Prostate gland (tissue), 2 donors: Measurements from ENCODE around the gene OR52D1. TPM values are rescaled to one million over a fixed set of nuclear protein-coding genes. Genes with fewer than 3 reads are reported as not detected.

Source experiments
- DNase-seq: peaks from one replicate; pipeline ENCODE4 v3.0.0-alpha.2; 2019; ENCODE audit warnings: low spot score
- H3K27ac ChIP-seq, 2 donors: fragments of 200-600 bp; sonication (generic); 2 replicates each; pipeline ENCODE4 v1.5.1; 2017 to 2019
- H3K27me3 ChIP-seq: fragments of 200-600 bp; sonication (generic); replicated peaks from 2 replicates; pipeline ENCODE4 v1.5.1; 2019; ENCODE audit not compliant: insufficient read depth
- H3K36me3 ChIP-seq, 2 donors: fragments of 200-600 bp; sonication (generic); 1 replicate in 1 of 2; 2 replicates in 1 of 2; pipeline versions ENCODE4 v1.5.1 to v1.8.1; 2017 to 2019
- H3K4me1 ChIP-seq: fragments of 200-600 bp; sonication (generic); replicated peaks from 2 replicates; pipeline ENCODE4 v1.5.1; 2019
- H3K4me3 ChIP-seq, 2 donors: fragments of 200-600 bp; sonication (generic); 2 replicates each; pipeline ENCODE4 v1.5.1; 2017 to 2019
- H3K9me3 ChIP-seq: fragments of 200-600 bp; sonication (generic); 2 replicates; pipeline ENCODE4 v1.5.1; 2017
- CTCF ChIP-seq, 4 experiments: fragments of 200-600 bp in 2 of 4; fragments of 450-650 bp in 2 of 4; sonication (generic) in 2 of 4; IDR thresholded peaks; 1 replicate in 3 of 4; 2 replicates in 1 of 4; pipeline ENCODE4 v1.5.1; 2016 to 2019; ENCODE audit warnings: antibody characterized with exemption in 4 of 4, mild to moderate bottlenecking in 2 of 4, moderate library complexity in 2 of 4
- POLR2A ChIP-seq: fragments of 450-650 bp; IDR thresholded peaks from one replicate; pipeline ENCODE4 v1.6.1; 2016; ENCODE audit warnings: antibody characterized with exemption, mild to moderate bottlenecking
- POLR2AphosphoS5 ChIP-seq: sonication (generic); formaldehyde crosslinking; IDR thresholded peaks from one replicate; pipeline ENCODE4 v1.6.1; 2017; ENCODE audit warnings: antibody characterized with exemption
- WGBS: methylation state at CpG from one replicate; pipeline ENCODE4 v1.1.5; 2018; 5-methylcytosine and 5-hydroxymethylcytosine counted together
- intact Hi-C: fragments of 100-400 bp; cut with DNase I; formaldehyde crosslinking; loops from one replicate; pipeline ENCODE4 v1.14.2; 2022
- total RNA-seq, 2 donors: library from RNA; depleted of rRNA; stranded (reverse); fragments of >200 nt; gene quantifications; one replicate each; pipeline ENCODE4 v1.1.0, GENCODE V29; 2016

The OR52D1 gene
- total RNA-seq, result not detected

GRCh38 chr11:5488385-5488784 is at the start of gene OR52D1:
TSS of gene OR52D1 (plus strand) at chr11:5488685. CDS start at chr11:5488707, 22 bp downstream.
- H3K4me1 ChIP-seq, result no peaks in the 10 kb centered on the region
- H3K36me3 ChIP-seq, result no peaks in the 10 kb centered on the region
- no peak within 1 kb of the TSS for H3K27ac ChIP-seq
- H3K27me3 ChIP-seq, result no peaks in the 10 kb centered on the region
- H3K9me3 ChIP-seq, result no peaks in the 10 kb centered on the region
- intact Hi-C loops, result no loop called here
- no peak within 1 kb of the TSS for H3K4me3 ChIP-seq
- DNase-seq, result no peak
- TF ChIP-seq CTCF (IDR thresholded peaks at IDR 0.05), result no peak
- TF ChIP-seq POLR2A, result no peak

- TF ChIP-seq POLR2A (no peak), CTCF (IDR thresholded peaks at IDR 0.05) (no peak), POLR2AphosphoS5 (no peak)
- DNase-seq, result no peak
- Histone ChIP-seq H3K36me3 (no peaks in the 10 kb centered on the region), H3K27me3 (no peaks in the 10 kb centered on the region), H3K27ac (no peak within 1 kb of the TSS), H3K9me3 (no peaks in the 10 kb centered on the region), H3K4me3 (no peak within 1 kb of the TSS), H3K4me1 (no peaks in the 10 kb centered on the region)
- WGBS, result 40% methylated on average over 2 of the region's 2 CpGs
- intact Hi-C loops, result no loop called here
Observed at GRCh38 chr11:5441414-5441813, 47.1 kb upstream of the OR52D1 start, which contains the start of gene OR51I1. TSS of gene OR51I1 (minus strand) at chr11:5441514. CDS start at chr11:5441514, 0 bp downstream.

GRCh38 chr11:5443835-5444393 is 44.6 kb upstream of the OR52D1 start:
- DNase-seq, result no peak
- WGBS, result 32% methylated on average over 2 of the region's 2 CpGs
- Histone ChIP-seq H3K27me3 (no peaks in the 10 kb centered on the region), H3K36me3 (no peaks in the 10 kb centered on the region), H3K4me3 (no peak overlapping the region), H3K4me1 (no peaks in the 10 kb centered on the region), H3K27ac (no peak overlapping the region), H3K9me3 (no peaks in the 10 kb centered on the region)
- TF ChIP-seq POLR2A (no peak), POLR2AphosphoS5 (no peak), CTCF (IDR thresholded peaks at IDR 0.05) (no peak)
- intact Hi-C loops, result no loop called here

- 100% methylated on average over 2 of the region's 2 CpGs for WGBS
Observed at GRCh38 chr11:5449023-5449422, 39.5 kb upstream of the OR52D1 start, which contains the start of gene OR51I2. TSS of gene OR51I2 (plus strand) at chr11:5449323. CDS start at chr11:5453489, 4,166 bp downstream.

More at GRCh38 chr11:5449023-5449422, 39.5 kb upstream of the OR52D1 start, which contains the start of gene OR51I2:
- H3K27ac ChIP-seq, result no peak within 1 kb of the TSS
- no peaks in the 10 kb centered on the region for H3K27me3 ChIP-seq
- no peak within 1 kb of the TSS for H3K4me3 ChIP-seq
- intact Hi-C loops, result no loop called here
- TF ChIP-seq POLR2A (no peak), CTCF (IDR thresholded peaks at IDR 0.05) (no peak), POLR2AphosphoS5 (no peak)
- no peaks in the 10 kb centered on the region for H3K36me3 ChIP-seq
- H3K9me3 ChIP-seq, result no peaks in the 10 kb centered on the region
- no peak for DNase-seq
- no peaks in the 10 kb centered on the region for H3K4me1 ChIP-seq
